Activated T-cell treated with anti-CD3 and anti-CD28 coated beads, Interleukin-2, amount 50 U/mL, for 72 hours (primary cell): ENCODE data around the gene P3H3. TPM values are rescaled to one million over a fixed set of nuclear protein-coding genes. Genes with fewer than 3 reads are reported as not detected.
A peak's percentile ranks its signal among the peaks of the same experiment; 100 is the strongest.

Experiments used
- ATAC-seq, 2 donors: fragments of 150-1000 bp; cut with Tn5 transposase; replicated peaks in 1 of 2; 2 replicates each; pipeline ENCODE4 v1.10.0; 2021; ENCODE audit warnings: moderate library complexity in 2 of 2, mild to moderate bottlenecking in 1 of 2
- DNase-seq, 2 donors: peaks; one replicate each; pipeline ENCODE4 v3.0.0; 2021 to 2022; ENCODE audit warnings: mixed read lengths in 1 of 2
- H3K27ac Mint-ChIP-seq: one replicate; pipeline ENCODE4 v1.8.0; 2022; ENCODE audit warnings: mild to moderate bottlenecking, moderate library complexity, mixed read lengths
- H3K27me3 Mint-ChIP-seq: one replicate; pipeline ENCODE4 v1.8.0; 2022; ENCODE audit warnings: low read depth, mixed read lengths
- H3K36me3 Mint-ChIP-seq, 2 donors: one replicate each; pipeline ENCODE4 v1.8.0; 2022; ENCODE audit warnings: mixed read lengths in 2 of 2, mild to moderate bottlenecking in 1 of 2; ENCODE audit not compliant: insufficient read depth in 2 of 2
- H3K4me1 Mint-ChIP-seq: one replicate; pipeline ENCODE4 v1.8.0; 2022; ENCODE audit warnings: low read depth, mixed read lengths
- H3K4me3 Mint-ChIP-seq, 2 donors: one replicate each; pipeline ENCODE4 v1.8.0; 2022; ENCODE audit warnings: mild to moderate bottlenecking in 2 of 2, mixed read lengths in 2 of 2, moderate library complexity in 2 of 2
- H3K9me3 Mint-ChIP-seq, 2 donors: one replicate each; pipeline ENCODE4 v1.8.0; 2022; ENCODE audit warnings: mixed read lengths in 2 of 2
- total RNA-seq, 2 donors: library from RNA; stranded (reverse); gene quantifications; one replicate each; pipeline ENCODE4 v1.2.3, GENCODE V29; 2022

The P3H3 gene, protein sequence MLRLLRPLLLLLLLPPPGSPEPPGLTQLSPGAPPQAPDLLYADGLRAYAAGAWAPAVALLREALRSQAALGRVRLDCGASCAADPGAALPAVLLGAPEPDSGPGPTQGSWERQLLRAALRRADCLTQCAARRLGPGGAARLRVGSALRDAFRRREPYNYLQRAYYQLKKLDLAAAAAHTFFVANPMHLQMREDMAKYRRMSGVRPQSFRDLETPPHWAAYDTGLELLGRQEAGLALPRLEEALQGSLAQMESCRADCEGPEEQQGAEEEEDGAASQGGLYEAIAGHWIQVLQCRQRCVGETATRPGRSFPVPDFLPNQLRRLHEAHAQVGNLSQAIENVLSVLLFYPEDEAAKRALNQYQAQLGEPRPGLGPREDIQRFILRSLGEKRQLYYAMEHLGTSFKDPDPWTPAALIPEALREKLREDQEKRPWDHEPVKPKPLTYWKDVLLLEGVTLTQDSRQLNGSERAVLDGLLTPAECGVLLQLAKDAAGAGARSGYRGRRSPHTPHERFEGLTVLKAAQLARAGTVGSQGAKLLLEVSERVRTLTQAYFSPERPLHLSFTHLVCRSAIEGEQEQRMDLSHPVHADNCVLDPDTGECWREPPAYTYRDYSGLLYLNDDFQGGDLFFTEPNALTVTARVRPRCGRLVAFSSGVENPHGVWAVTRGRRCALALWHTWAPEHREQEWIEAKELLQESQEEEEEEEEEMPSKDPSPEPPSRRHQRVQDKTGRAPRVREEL
- total RNA-seq, result 1 to 10 TPM; 2.2 to 2.6 TPM

DNA sequence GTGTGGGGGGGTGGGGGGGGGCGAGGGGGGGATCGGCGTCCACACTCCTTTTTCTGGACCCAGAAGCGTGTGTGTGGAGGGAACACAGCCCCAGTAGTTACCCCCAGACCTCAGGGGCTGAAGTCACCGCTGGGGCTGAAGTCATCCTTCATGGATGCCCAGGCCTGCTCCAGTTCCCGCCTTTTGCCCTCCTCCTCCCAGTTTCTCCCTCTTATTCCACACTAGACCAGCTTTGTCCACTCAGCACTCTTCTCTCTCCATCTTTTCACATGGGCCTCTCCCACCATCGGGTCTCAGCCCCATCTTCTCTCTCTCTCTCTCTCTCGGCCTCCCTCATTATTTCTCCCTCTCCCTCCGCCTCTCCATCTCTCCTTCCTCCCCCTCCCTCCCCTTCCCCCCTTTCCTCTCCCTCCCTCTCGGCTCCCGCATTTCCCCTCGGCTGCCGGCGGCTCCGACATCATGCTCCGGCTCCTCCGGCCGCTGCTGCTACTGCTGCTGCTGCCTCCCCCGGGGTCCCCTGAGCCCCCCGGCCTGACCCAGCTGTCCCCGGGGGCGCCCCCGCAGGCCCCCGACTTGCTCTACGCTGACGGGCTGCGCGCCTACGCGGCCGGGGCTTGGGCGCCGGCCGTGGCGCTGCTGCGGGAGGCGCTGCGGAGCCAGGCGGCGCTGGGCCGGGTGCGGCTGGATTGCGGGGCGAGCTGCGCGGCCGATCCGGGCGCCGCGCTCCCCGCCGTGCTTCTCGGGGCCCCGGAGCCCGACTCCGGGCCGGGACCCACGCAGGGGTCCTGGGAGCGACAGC, at the start of gene P3H3:
TSS of gene P3H3 (plus strand) at position 426 of the 799 bp plus-strand sequence. CDS start at position 460, 34 bp downstream.
- peaks cover 0 to 3% of the 10 kb centered on the region in 2 donors for H3K36me3 Mint-ChIP-seq
- H3K4me3 Mint-ChIP-seq, result peak within 1 kb of the TSS; percentile 86 to 96
- no peaks in the 10 kb centered on the region for H3K9me3 Mint-ChIP-seq
- peak in 1 of 2 donors; percentile 58 for DNase-seq
- peak within 1 kb of the TSS; percentile 47 for H3K27ac Mint-ChIP-seq
- ATAC-seq, result peak; percentile 58 to 61
- peaks cover 59% of the 10 kb centered on the region for H3K27me3 Mint-ChIP-seq
- peaks cover 26% of the 10 kb centered on the region for H3K4me1 Mint-ChIP-seq

GRCh38 chr12:6778574-6779550, 49.3 kb upstream of the P3H3 start:
- Mint-ChIP-seq H3K36me3 (peaks cover 15 to 22% of the 10 kb centered on the region in 2 donors), H3K4me1 (peaks cover 92% of the 10 kb centered on the region), H3K27me3 (no peaks in the 10 kb centered on the region), H3K9me3 (no peaks in the 10 kb centered on the region), H3K27ac (peak overlapping the region; percentile 42), H3K4me3 (peak overlapping the region; percentile 74 to 92)
- DNase-seq (peak; percentile 92), ATAC-seq (peak; percentile 77 to 80)

DNA sequence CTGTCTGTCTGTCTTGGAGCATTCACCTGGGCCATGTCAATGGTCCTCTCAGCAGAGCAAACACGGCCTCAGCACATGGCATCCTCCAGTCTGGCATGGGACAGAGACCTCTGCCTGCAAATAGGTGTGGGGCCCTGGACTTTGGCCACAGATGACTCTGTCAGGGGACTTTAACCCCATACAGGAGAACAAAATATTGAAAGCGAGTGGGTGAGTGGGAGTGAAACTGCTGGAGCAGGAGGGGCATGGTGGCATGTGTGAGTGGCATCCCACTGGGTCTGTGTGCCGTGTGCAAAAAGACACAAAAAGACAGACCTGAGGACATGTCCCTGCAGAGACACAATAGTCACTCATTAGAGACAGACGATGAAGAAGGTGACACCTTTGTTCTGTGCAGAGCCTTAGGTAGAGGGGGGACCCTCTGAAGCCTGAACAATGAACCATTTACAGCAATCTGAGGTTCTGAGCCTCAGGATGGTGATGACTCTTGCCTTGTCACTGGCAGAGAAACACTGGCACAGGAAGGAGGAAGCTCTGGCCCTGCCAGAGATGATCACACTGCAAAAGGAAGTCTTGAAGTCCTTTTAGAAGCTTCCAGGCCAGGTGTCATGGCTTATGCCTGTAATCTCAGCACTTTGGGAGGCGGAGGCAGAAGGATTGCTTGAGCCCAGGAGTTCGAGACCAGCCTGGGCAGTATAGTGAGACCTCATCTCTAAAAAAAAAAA, 48.3 kb upstream of the P3H3 start:
- peaks cover 93% of the 10 kb centered on the region for H3K4me1 Mint-ChIP-seq
- peak overlapping the region; percentile 74 to 92 for H3K4me3 Mint-ChIP-seq
- no peaks in the 10 kb centered on the region for H3K9me3 Mint-ChIP-seq
- H3K36me3 Mint-ChIP-seq, result peaks cover 10 to 16% of the 10 kb centered on the region in 2 donors
- ATAC-seq (peak; percentile 22 to 25), DNase-seq (no peak)
- peak overlapping the region; percentile 42 for H3K27ac Mint-ChIP-seq
- no peaks in the 10 kb centered on the region for H3K27me3 Mint-ChIP-seq

GRCh38 chr12:6780573-6780972, 47.6 kb upstream of the P3H3 start:
- ATAC-seq, result peak; percentile 59
- DNase-seq, result peak in 1 of 2 donors; percentile 62
- Mint-ChIP-seq H3K4me3 (peak overlapping the region; percentile 74 to 78), H3K27ac (peak overlapping the region; percentile 87), H3K36me3 (peaks cover 6 to 11% of the 10 kb centered on the region in 2 donors), H3K27me3 (no peaks in the 10 kb centered on the region), H3K9me3 (no peaks in the 10 kb centered on the region), H3K4me1 (peaks cover 93% of the 10 kb centered on the region)

- peaks cover 0 to 6% of the 10 kb centered on the region in 2 donors for H3K36me3 Mint-ChIP-seq
- DNase-seq (no peak), ATAC-seq (no peak)
- no peaks in the 10 kb centered on the region for H3K9me3 Mint-ChIP-seq
- peak overlapping the region; percentile 34 for H3K27ac Mint-ChIP-seq
- H3K4me1 Mint-ChIP-seq, result peaks cover 93% of the 10 kb centered on the region
- no peaks in the 10 kb centered on the region for H3K27me3 Mint-ChIP-seq
- peak overlapping the region; percentile 40 to 69 for H3K4me3 Mint-ChIP-seq
Measured at GRCh38 chr12:6782119-6782518, 46.1 kb upstream of the P3H3 start.

DNA sequence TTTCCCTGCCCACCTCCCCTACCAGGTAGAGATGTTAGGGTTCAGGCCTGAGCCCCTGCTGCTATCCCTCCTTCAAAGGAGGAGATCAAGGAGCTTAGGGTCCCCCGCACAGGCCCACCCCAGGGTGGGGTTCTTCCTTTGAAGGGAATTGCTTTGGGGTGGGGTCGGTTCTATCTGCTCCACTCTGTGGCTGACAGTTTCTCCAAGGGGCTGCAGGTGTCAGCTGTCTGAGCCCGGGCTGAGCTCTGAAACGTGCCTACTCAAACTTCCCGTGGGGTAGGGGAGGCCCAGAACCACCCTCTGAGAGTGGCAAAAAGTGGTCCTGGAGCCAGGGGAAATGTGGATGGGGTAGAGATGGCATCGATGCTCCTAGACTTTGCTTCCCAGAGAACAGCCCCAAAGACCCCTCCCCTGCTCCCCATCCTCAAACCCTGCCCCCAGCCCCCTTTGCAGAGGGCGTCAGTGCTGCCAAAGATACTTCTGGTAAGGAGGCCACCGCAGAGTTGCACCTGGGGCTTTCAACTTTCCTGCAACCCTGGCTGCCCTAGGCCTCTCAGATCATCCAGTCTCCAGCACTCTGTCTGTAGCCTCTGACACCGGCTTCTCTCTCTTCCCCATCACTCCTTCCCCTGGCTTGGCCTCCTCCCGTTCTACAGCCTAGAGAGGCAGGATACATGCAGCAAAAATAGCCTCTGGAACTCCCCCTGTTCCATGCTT, 45.2 kb upstream of the P3H3 start:
- Mint-ChIP-seq H3K27me3 (no peaks in the 10 kb centered on the region), H3K9me3 (no peaks in the 10 kb centered on the region), H3K36me3 (peaks cover 0 to 5% of the 10 kb centered on the region in 2 donors), H3K27ac (no peak overlapping the region), H3K4me3 (peak overlapping the region; percentile 30 to 69), H3K4me1 (peaks cover 89% of the 10 kb centered on the region)
- no peak for ATAC-seq
- DNase-seq, result no peak

GRCh38 chr12:6783828-6784227, 44.4 kb upstream of the P3H3 start:
- Mint-ChIP-seq H3K9me3 (no peaks in the 10 kb centered on the region), H3K4me1 (peaks cover 89% of the 10 kb centered on the region), H3K27me3 (no peaks in the 10 kb centered on the region), H3K36me3 (peaks cover 0 to under 1% of the 10 kb centered on the region in 2 donors), H3K4me3 (peak overlapping the region; percentile 38 to 69), H3K27ac (no peak overlapping the region)
- ATAC-seq (no peak), DNase-seq (no peak)

- Mint-ChIP-seq H3K27ac (no peak overlapping the region), H3K36me3 (no peaks in the 10 kb centered on the region), H3K9me3 (no peaks in the 10 kb centered on the region), H3K4me1 (peaks cover 89% of the 10 kb centered on the region), H3K4me3 (peak overlapping the region; percentile 38 to 69), H3K27me3 (no peaks in the 10 kb centered on the region)
- no peak for ATAC-seq
- no peak for DNase-seq
Measured at GRCh38 chr12:6784296-6784695, 43.9 kb upstream of the P3H3 start.

GRCh38 chr12:6784761-6785160, 43.4 kb upstream of the P3H3 start:
- Mint-ChIP-seq H3K36me3 (peaks cover 2% of the 10 kb centered on the region in 2 donors), H3K27ac (no peak overlapping the region), H3K9me3 (no peaks in the 10 kb centered on the region), H3K27me3 (no peaks in the 10 kb centered on the region), H3K4me1 (peaks cover 89% of the 10 kb centered on the region), H3K4me3 (no peak overlapping the region)
- no peak for ATAC-seq
- no peak for DNase-seq

GRCh38 chr12:6786416-6787094, 41.7 kb upstream of the P3H3 start:
- Mint-ChIP-seq H3K36me3 (peaks cover 3 to 6% of the 10 kb centered on the region in 2 donors), H3K4me1 (peaks cover 79% of the 10 kb centered on the region), H3K9me3 (no peaks in the 10 kb centered on the region), H3K27ac (peak overlapping the region; percentile 94), H3K4me3 (peak overlapping the region; percentile 59 to 90), H3K27me3 (no peaks in the 10 kb centered on the region)
- ATAC-seq, result peak; percentile 19 to 29
- no peak for DNase-seq
